ENCODE data around the gene DSN1. TPM values are rescaled to one million over a fixed set of nuclear protein-coding genes. Genes with fewer than 3 reads are reported as not detected.
"Not testable (repeated sequence)": the region's sequence is repeated elsewhere in the genome, so short reads cannot be mapped to it uniquely, and the experiment has no call there.

DSN1 gene
- total RNA-seq, 2 donors from 2014 or later, result 21.6 to 29.1 TPM

DNA sequence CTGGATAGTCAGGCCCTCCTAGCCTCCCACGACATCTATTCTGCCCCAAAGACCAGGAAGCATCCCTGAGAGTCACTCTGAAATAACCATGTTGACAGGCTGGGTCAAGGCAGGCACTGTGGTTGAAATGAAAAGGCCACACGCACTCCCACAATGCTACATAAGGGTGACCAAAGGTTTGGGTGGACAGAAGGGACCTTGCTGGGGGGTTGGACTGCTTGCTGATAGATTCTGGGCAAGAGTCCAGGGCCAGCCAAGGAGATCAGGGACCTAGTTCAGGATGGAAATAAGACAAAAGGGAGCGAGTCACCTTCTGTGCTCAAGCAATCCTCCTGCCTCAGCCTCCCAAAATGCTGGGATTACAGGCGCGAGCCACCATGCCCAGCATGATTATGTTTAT, 32.5 kb upstream of the DSN1 start:
- no peaks in the 10 kb centered on the region for H3K36me3 Mint-ChIP-seq
- DNase-seq (ENCODE audit: low spot score), result no peak
- H3K4me3 Mint-ChIP-seq, result no peak overlapping the region
- H3K27me3 Mint-ChIP-seq, result no peaks in the 10 kb centered on the region
- no peak overlapping the region for H3K27ac Mint-ChIP-seq
- no peak for ATAC-seq
- no peaks in the 10 kb centered on the region for H3K9me3 Mint-ChIP-seq
- no peaks in the 10 kb centered on the region for H3K4me1 Mint-ChIP-seq (ENCODE audit: low read depth in 2 of 2)

DNA sequence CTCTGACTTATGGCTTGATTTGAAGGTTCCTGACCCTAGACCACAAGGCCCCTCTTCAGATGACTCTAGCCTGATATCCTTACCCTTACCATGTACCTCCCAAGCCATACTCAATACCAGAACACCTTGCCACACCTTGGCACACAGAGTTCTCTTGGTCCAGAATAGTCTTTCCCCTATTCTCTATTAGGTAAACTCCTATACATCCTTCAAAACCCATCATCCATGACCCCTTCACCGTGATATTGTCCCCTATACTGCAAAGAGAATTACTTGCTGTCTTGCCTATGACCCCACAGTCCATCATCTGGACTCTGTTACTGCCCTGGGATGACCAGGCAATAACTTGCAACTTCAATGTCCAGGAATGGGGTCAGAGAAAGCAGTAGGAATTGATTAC, 31.8 kb upstream of the DSN1 start:
- no peak for DNase-seq (ENCODE audit: low spot score)
- no peak overlapping the region for H3K4me3 Mint-ChIP-seq
- H3K4me1 Mint-ChIP-seq (ENCODE audit: low read depth in 2 of 2), result no peaks in the 10 kb centered on the region
- no peak overlapping the region for H3K27ac Mint-ChIP-seq
- no peaks in the 10 kb centered on the region for H3K36me3 Mint-ChIP-seq
- no peak for ATAC-seq
- H3K27me3 Mint-ChIP-seq, result no peaks in the 10 kb centered on the region
- no peaks in the 10 kb centered on the region for H3K9me3 Mint-ChIP-seq

DNA sequence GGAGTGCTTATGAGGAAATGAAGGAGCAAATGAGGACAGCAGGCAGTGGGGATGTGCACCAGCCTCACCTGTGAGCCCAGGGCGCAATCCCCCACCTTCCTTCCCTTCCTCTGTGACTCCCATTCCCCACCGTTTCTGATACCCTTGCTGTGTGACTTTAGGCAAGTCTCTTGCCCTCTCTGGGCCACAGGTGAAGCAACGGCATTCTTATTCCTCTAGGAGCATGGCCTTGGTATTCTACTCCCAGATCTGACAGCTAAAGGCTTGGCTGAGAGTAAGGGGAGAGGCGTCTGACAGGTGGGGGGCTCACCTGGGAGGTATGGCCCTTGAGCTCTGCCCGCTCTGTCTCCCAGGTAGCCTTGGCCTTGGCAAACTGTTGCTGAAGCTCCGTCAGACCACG, 30.9 kb upstream of the DSN1 start:
- no peaks in the 10 kb centered on the region for H3K36me3 Mint-ChIP-seq
- no peak overlapping the region for H3K27ac Mint-ChIP-seq
- ATAC-seq (no peak), DNase-seq (ENCODE audit: low spot score) (no peak)
- no peaks in the 10 kb centered on the region for H3K9me3 Mint-ChIP-seq
- no peak overlapping the region for H3K4me3 Mint-ChIP-seq
- H3K27me3 Mint-ChIP-seq, result no peaks in the 10 kb centered on the region
- H3K4me1 Mint-ChIP-seq (ENCODE audit: low read depth in 2 of 2), result no peaks in the 10 kb centered on the region

DNA sequence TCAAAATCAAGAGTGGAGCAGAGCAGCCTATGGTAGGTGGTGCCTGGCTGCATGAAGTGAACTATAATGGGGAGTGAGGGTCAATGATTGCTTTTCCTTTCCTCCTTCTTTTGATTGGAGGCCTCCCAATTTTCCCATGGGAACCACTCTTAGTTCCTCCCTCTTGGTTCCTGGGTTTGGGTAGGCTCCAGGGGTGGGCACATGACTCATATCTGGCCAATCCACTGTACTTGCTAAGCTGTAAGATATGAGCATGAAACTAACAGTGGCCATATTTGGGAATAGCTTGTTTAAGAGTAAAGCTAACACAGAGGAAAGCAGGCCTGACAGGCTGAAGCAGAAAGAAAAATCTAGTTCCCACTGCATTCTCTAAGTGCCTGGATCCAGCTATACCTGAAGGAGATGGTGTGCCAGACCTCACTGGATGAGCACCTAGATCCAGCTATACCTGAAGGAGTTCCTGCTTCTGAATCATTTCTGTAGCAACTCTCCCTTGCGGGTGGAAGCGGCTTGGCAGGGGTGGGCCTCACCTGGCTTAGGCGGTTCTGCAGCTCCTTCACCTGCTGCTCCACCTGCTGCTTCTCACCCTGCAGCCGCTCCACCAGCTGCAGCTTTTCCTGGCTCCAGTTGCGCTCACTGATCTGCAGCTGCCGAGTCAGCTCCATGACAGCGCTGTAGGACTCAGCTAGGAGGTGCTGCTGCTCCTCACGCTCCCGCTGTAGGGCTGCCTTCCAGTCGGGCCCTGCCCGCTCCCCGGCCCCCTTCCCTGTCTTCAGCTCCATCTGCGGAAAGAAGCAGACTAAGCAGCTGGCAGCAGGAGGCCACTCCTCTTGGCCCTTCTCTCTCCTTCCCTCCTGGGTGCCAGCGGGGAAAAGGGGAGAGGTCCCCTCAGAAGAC, 29.0 kb upstream of the DSN1 start:
- H3K27me3 Mint-ChIP-seq, result no peaks in the 10 kb centered on the region
- no peak overlapping the region for H3K4me3 Mint-ChIP-seq
- no peaks in the 10 kb centered on the region for H3K4me1 Mint-ChIP-seq (ENCODE audit: low read depth in 2 of 2)
- ATAC-seq (no peak), DNase-seq (ENCODE audit: low spot score) (no peak)
- H3K9me3 Mint-ChIP-seq, result no peaks in the 10 kb centered on the region
- no peaks in the 10 kb centered on the region for H3K36me3 Mint-ChIP-seq
- H3K27ac Mint-ChIP-seq, result no peak overlapping the region

DNA sequence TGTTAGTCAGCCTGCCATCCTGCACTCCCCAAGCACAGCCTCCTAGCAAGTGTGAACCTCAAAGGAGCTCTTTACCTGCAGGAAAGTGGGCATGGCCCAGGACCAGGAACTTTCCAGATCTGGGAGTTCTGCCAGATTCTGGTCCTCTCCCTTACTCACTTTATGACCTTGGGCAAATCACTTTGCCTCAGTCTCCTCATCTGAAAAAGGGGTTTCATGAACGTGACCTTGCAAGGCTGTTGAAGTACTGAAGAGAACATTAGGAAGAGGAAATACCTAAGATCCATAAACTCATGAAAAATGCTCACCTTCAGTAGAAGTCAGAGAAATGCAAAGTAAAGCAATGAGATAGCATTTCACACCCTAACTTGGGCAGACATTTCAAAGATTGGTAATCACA, 26.8 kb upstream of the DSN1 start:
- DNase-seq (ENCODE audit: low spot score), result no peak
- ATAC-seq, result no peak
- Mint-ChIP-seq H3K27ac (no peak overlapping the region), H3K9me3 (no peaks in the 10 kb centered on the region), H3K4me1 (ENCODE audit: low read depth in 2 of 2) (no peaks in the 10 kb centered on the region), H3K27me3 (no peaks in the 10 kb centered on the region), H3K36me3 (no peaks in the 10 kb centered on the region), H3K4me3 (no peak overlapping the region)

DNA sequence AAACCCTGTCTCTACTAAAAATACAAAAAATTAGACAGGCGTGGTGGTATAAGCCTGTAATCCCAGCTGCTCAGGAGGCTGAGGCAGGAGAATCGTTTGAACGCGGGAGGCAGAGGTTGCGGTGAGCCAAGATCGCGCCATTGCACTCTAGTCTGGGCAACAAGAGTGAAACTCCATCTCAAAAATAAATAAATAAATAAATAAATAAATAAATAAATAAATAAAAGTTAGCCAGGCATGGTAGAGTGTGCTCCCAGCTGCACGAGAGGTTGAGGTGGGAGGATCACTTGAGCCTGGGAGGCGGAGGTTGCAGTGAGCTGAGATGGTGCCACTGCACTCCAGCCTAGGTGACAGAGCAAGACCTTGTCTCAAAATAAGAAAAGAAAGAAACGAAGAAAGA, 25.8 kb upstream of the DSN1 start:
- not testable (repeated sequence) for H3K4me3 Mint-ChIP-seq; H3K9me3 Mint-ChIP-seq; H3K27me3 Mint-ChIP-seq; H3K4me1 Mint-ChIP-seq (ENCODE audit: low read depth in 2 of 2); ATAC-seq; H3K27ac Mint-ChIP-seq; DNase-seq (ENCODE audit: low spot score); H3K36me3 Mint-ChIP-seq

DNA sequence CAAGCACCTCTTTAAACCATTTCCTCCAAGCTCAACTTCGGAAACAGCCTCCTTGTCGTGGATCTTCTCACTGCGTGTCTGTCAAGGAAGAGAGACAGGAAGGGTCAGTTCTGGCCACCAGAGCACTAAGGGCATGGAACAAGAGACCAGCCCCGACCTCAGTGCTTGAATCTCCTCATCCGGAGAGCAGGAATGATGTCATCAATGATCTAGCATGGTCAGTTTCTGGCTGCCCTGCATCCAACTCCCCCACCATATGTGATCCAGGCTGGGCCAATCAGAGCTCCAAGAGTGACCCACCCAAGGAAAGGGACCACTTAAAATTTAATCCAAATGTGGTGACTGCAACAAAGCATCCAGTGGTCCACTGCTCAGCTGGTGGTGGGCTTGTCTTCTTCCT, 23.3 kb upstream of the DSN1 start:
- ATAC-seq, result no peak
- H3K4me3 Mint-ChIP-seq, result no peak overlapping the region
- H3K36me3 Mint-ChIP-seq, result no peaks in the 10 kb centered on the region

DNA sequence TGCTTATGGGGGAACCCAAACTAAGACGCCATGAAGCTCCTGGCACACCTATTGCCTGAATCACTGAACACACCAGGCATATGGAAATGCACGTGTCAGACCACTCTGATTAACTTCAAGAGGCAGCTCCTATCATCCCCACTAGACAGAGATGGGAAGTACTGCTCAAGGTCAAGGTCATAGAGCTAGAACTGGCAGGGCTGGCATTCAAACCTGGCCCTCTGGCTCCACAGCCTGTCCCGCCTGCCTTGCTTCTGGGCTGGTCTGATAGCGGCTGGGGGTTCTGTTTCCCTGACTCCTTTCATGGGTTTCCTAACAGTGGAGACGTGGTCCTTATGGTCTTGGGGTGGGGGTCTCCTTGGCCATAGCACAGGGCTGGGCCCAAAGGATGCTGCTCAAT, 22.6 kb upstream of the DSN1 start:
- no peaks in the 10 kb centered on the region for H3K27me3 Mint-ChIP-seq
- ATAC-seq, result no peak
- no peak overlapping the region for H3K27ac Mint-ChIP-seq
- peaks cover 0 to 6% of the 10 kb centered on the region in 2 donors for H3K4me1 Mint-ChIP-seq (ENCODE audit: low read depth in 2 of 2)
- H3K4me3 Mint-ChIP-seq, result no peak overlapping the region
- no peaks in the 10 kb centered on the region for H3K9me3 Mint-ChIP-seq
- no peaks in the 10 kb centered on the region for H3K36me3 Mint-ChIP-seq
- no peak for DNase-seq (ENCODE audit: low spot score)

More for the DNA sequence above, 23.3 kb upstream of the DSN1 start:
- H3K9me3 Mint-ChIP-seq, result no peaks in the 10 kb centered on the region
- peaks cover 0 to 1% of the 10 kb centered on the region in 2 donors for H3K4me1 Mint-ChIP-seq (ENCODE audit: low read depth in 2 of 2)
- no peaks in the 10 kb centered on the region for H3K27me3 Mint-ChIP-seq
- no peak for DNase-seq (ENCODE audit: low spot score)
- no peak overlapping the region for H3K27ac Mint-ChIP-seq

DNA sequence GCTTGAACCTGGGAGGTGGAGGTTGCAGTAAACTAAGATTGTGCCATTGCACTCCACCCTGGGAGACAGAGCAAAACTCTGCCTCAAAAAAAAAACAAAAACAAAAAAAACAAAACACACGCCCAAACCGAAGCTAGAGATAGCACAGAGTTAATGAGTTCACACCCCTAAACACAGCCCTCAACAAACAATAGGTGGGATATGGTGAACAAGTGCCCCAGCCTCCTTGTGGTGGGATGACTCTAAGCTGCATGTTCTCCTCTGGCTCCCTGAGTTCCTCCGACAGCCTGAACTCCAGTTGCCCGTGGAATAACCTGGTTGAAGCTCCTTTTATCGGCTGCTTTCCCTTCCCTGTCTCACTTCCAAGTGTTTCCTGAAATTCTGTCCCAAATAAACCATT, 22.1 kb upstream of the DSN1 start:
- no peak for ATAC-seq
- no peak overlapping the region for H3K27ac Mint-ChIP-seq
- no peaks in the 10 kb centered on the region for H3K9me3 Mint-ChIP-seq

DNA sequence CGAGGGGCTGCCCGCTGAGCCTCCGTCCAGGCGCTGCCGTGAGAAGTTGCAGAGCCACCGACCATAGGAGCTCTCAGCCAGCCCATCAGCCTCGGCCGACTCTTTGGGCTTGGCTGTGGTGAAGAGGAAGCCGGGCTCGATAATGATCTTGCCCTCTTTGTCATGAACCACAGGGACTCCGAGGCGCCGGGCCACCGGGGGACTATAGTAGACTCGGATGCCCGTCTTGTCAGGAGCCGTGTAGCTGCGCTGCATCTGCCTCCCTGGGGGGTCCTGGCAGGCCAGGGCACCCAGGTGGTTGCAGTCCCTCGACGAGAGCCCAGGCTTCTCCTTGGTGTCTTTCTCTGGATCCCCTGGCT, 20.5 kb upstream of the DSN1 start:
- no peaks in the 10 kb centered on the region for H3K36me3 Mint-ChIP-seq
- no peaks in the 10 kb centered on the region for H3K27me3 Mint-ChIP-seq
- H3K9me3 Mint-ChIP-seq, result no peaks in the 10 kb centered on the region
- no peak overlapping the region for H3K4me3 Mint-ChIP-seq
- DNase-seq (ENCODE audit: low spot score) (no peak), ATAC-seq (peak in 1 of 2 donors; percentile 49)
- peaks cover 0 to 6% of the 10 kb centered on the region in 2 donors for H3K4me1 Mint-ChIP-seq (ENCODE audit: low read depth in 2 of 2)
- H3K27ac Mint-ChIP-seq, result no peak overlapping the region

More for the DNA sequence above, 22.1 kb upstream of the DSN1 start:
- Mint-ChIP-seq H3K4me1 (ENCODE audit: low read depth in 2 of 2) (peaks cover 0 to 6% of the 10 kb centered on the region in 2 donors), H3K4me3 (no peak overlapping the region), H3K36me3 (no peaks in the 10 kb centered on the region), H3K27me3 (no peaks in the 10 kb centered on the region)
- DNase-seq (ENCODE audit: low spot score), result no peak

DNA sequence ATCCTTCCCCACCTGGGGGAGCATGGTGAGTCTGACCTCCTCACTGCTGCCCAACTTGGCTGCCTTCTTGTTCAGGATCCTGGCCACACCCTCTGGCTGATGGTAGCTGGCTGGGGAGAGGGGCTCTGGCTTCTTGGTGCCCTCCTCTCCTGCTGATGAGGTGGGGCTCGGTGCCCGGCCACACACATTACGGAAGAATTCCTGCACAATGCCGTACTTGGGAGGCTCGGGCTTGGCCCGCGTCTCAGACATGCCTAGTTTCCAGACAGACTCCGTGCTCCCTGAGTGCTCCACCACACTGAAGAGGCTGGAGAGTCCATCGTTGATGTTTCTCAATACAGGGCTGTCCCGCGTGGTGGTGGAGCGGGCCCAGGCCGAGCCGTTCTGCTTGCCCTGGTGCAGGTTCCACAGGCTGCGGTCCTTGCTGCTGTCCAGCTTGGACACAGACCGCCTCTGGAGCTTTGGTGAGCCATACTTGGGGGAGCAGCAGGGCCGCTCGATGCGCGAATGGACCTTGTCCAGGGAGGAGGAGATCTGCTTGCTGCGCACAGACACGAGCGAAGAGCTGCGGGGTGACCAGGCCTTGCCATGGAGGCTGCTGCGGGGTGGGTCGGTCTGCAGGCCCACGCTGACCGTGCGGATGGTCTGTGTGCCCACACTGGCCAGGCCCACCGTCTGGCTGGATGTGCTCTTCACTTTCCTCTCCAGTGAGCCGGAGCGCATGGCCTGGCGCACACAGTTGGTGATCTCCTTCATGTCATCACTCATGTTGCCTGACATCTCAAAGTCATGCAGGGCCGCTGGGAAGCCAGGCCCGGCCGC, 19.9 kb upstream of the DSN1 start:
- Mint-ChIP-seq H3K36me3 (no peaks in the 10 kb centered on the region), H3K4me1 (ENCODE audit: low read depth in 2 of 2) (peaks cover 0 to 6% of the 10 kb centered on the region in 2 donors), H3K27ac (no peak overlapping the region), H3K4me3 (no peak overlapping the region), H3K27me3 (no peaks in the 10 kb centered on the region), H3K9me3 (no peaks in the 10 kb centered on the region)
- ATAC-seq, result peak in 1 of 2 donors; percentile 21
- DNase-seq (ENCODE audit: low spot score), result no peak

DNA sequence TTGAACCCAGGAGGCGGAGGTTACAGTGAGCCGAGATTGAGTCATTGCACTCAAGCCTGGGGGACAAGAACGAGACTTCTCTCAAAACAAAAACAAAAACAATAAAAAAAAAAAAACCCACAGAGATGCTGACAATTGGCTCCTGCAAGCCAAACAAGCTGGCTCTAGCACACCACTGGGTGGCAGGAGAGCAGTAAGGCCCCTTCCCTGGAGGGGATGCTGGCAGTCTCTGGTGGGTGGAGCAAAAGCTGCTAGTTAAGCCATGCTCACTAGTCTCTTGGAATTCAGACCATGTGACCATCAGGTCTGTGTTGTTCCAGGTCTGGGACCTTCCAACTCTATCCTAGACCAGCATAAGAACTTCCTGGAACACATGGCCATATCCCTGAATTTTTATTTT, 18.9 kb upstream of the DSN1 start:
- Mint-ChIP-seq H3K9me3 (no peaks in the 10 kb centered on the region), H3K4me3 (no peak overlapping the region), H3K27ac (no peak overlapping the region), H3K27me3 (no peaks in the 10 kb centered on the region), H3K4me1 (ENCODE audit: low read depth in 2 of 2) (peaks cover 0 to 6% of the 10 kb centered on the region in 2 donors), H3K36me3 (no peaks in the 10 kb centered on the region)
- ATAC-seq (no peak), DNase-seq (ENCODE audit: low spot score) (no peak)

DNA sequence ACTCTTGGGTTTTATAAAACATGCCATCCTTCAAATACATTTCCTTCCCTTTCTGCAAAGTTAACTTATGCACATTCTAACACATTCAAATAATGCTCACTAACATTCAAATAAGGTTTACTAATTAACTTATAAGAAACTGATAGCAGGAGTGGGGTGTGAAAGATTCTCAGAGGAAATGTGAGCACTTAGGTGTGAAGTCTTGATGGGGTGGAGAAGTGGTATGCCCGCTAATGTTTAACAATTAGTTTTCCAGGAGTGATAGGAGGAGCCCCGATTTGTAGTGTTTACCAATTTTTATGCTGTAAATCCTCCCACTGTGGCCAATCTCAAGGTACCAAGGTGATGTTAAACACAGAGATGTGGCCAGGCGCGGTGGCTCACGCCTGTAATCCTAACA, 18.3 kb upstream of the DSN1 start:
- no peaks in the 10 kb centered on the region for H3K36me3 Mint-ChIP-seq
- ATAC-seq, result no peak
- no peak overlapping the region for H3K4me3 Mint-ChIP-seq

DNA sequence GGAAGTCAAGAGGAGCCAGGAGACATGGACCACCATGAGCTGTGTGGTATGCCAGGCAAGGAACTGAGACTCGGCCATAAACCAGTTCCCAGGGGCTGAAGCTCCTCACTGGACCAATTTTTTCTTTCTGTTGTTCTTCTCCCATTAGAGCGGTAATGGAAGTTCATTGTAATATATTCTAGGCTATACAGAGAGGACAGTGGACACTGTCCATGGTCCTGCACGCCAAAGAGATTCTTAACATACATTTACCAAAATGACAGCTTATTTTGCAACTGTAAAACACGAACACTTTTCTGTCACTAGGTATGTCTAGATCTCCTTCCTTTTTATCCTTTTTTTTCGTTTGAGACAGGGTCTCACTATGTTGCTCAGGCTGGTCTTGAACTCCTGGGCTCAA, 13.1 kb upstream of the DSN1 start:
- H3K27me3 Mint-ChIP-seq, result no peaks in the 10 kb centered on the region
- no peaks in the 10 kb centered on the region for H3K9me3 Mint-ChIP-seq
- H3K27ac Mint-ChIP-seq, result no peak overlapping the region
- H3K36me3 Mint-ChIP-seq, result no peaks in the 10 kb centered on the region
- H3K4me1 Mint-ChIP-seq (ENCODE audit: low read depth in 2 of 2), result peaks cover 0 to 2% of the 10 kb centered on the region in 2 donors
- H3K4me3 Mint-ChIP-seq, result no peak overlapping the region
- no peak for DNase-seq (ENCODE audit: low spot score)
- ATAC-seq, result no peak

More for the DNA sequence above, 18.3 kb upstream of the DSN1 start:
- H3K27me3 Mint-ChIP-seq, result no peaks in the 10 kb centered on the region
- DNase-seq (ENCODE audit: low spot score), result no peak
- H3K27ac Mint-ChIP-seq, result no peak overlapping the region
- H3K9me3 Mint-ChIP-seq, result no peaks in the 10 kb centered on the region
- H3K4me1 Mint-ChIP-seq (ENCODE audit: low read depth in 2 of 2), result peaks cover 0 to 6% of the 10 kb centered on the region in 2 donors

Data from natural killer cell treated with Interleukin-12 subunit alpha and Interleukin-12 subunit beta and Interleukin-15 and Interleukin-18, amount 100 ng/mL, for 72 hours (primary cell).